NT2/D1 (cell line): ENCODE measurements around the gene EIF2B4.

Experiments
- YY1 ChIP-seq: IDR thresholded peaks from 2 replicates; pipeline ENCODE4 v1.6.1; 2011; ENCODE audit not compliant: insufficient read length, insufficient read depth
- ZNF274 ChIP-seq: IDR thresholded peaks from 2 replicates; pipeline ENCODE4 v1.6.1; 2011; ENCODE audit warnings: mild to moderate bottlenecking, low read depth, low read length

DNA sequence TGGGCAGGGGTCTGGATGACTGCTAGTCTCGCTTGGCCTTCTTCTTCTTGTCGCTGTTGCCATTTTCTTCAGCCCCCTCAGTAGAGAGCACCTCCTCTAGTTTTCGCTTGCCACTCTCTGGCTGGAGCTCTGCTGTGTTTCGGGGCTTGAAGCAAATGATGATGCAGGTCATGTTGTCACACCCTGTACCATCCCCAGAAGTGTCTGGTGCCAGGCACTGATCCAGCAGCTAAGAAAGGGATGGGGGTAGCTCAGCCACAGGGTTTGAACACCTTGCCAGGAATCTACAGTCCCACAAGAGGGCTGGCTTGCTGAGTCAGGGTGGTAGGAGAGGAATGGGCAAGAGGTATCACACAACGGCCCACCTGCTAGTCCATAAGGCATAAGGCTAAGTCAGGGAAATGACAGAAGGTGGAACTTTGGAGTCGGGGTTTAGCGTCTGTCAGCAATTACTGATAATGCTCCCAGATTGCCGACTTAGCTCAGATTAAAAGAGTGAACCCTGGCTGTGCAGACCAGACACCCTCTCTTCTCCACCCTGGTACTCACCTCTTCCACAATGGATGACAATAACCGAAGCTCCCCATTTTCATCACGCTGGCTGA lies 11.5 kb upstream of the EIF2B4 start:
- TF ChIP-seq ZNF274 (no peak), YY1 (no peak)
